OCI-LY7 (cell line): Measurements from ENCODE around the gene LRP1B. TPM values are rescaled to one million over a fixed set of nuclear protein-coding genes. Genes with fewer than 3 reads are reported as not detected.

Experiments
- BruUV-seq: library from RNA; stranded (reverse); fragments of 400-500 nt; replicated peaks from 2 replicates; lab custom pipeline; 2021; lab: Mats Ljungman, UMichigan
- CTCF ChIA-PET: fragments of 300-600 bp; sonication (Branson Sonifier 250); formaldehyde crosslinking; loops from one replicate; lab custom pipeline; 2022; ENCODE audit warnings: antibody characterized with exemption; ENCODE audit not compliant: unreplicated experiment; lab: Charles Lee
- POLR2A ChIA-PET: fragments of 300-600 bp; sonication (Branson Sonifier 250); formaldehyde crosslinking; loops from one replicate; lab custom pipeline; 2022; ENCODE audit warnings: antibody characterized with exemption; lab: Charles Lee
- DNase-seq: peaks from one replicate; pipeline ENCODE4 v3.0.0-alpha.2; 2015; ENCODE audit warnings: low spot score
- H2AFZ ChIP-seq: fragments of 200-600 bp; sonication (generic), shearing (Covaris generic); 2 replicates; pipeline ENCODE4 v1.6.1; 2014; ENCODE audit warnings: mild to moderate bottlenecking, antibody characterized with exemption, low read length, moderate library complexity
- H3K27ac ChIP-seq: fragments of 200-600 bp; sonication (generic); 2 replicates; pipeline ENCODE4 v1.5.1; 2014; ENCODE audit warnings: mixed run types, low read depth, mild to moderate bottlenecking, moderate library complexity, low read length, inconsistent platforms; ENCODE audit not compliant: poor library complexity, severe bottlenecking
- H3K36me3 ChIP-seq: fragments of 200-600 bp; sonication (generic); 2 replicates; pipeline ENCODE4 v1.6.1; 2014; ENCODE audit warnings: mild to moderate bottlenecking, antibody characterized with exemption, low read length, moderate library complexity, mixed read lengths; ENCODE audit not compliant: insufficient read depth
- H3K4me1 ChIP-seq: fragments of 200-600 bp; sonication (generic); 2 replicates; pipeline ENCODE4 v1.5.1; 2014; ENCODE audit warnings: mild to moderate bottlenecking, low read length; ENCODE audit not compliant: insufficient read depth, poor library complexity, severe bottlenecking
- H3K4me2 ChIP-seq: fragments of 200-600 bp; sonication (generic); 2 replicates; pipeline ENCODE4 v1.6.1; 2014; ENCODE audit warnings: mild to moderate bottlenecking, low read length
- H3K4me3 ChIP-seq: fragments of 200-600 bp; sonication (generic); 2 replicates; pipeline ENCODE4 v1.5.1; 2014; ENCODE audit warnings: mild to moderate bottlenecking, low read depth, low read length; ENCODE audit not compliant: poor library complexity, severe bottlenecking
- H3K79me2 ChIP-seq: fragments of 200-600 bp; sonication (generic); 2 replicates; pipeline ENCODE4 v1.6.1; 2016; ENCODE audit warnings: low read depth, mild to moderate bottlenecking, low read length, moderate library complexity, mixed read lengths; ENCODE audit not compliant: insufficient read depth
- H3K9me2 ChIP-seq: fragments of 200-600 bp; sonication (generic); 2 replicates; pipeline ENCODE4 v1.6.1; 2016; ENCODE audit warnings: mild to moderate bottlenecking, low read length, mixed read lengths; ENCODE audit not compliant: insufficient read depth
- H3K9me3 ChIP-seq: fragments of 200-600 bp; sonication (generic); 2 replicates; pipeline ENCODE4 v1.6.1; 2014; ENCODE audit warnings: mild to moderate bottlenecking, mixed run types, low read length, mixed read lengths
- H4K20me1 ChIP-seq: fragments of 200-600 bp; sonication (generic); 2 replicates; pipeline ENCODE4 v1.6.1; 2014; ENCODE audit warnings: mild to moderate bottlenecking, antibody characterized with exemption, low read length, moderate library complexity, mixed read lengths; ENCODE audit not compliant: insufficient read depth
- CTCF ChIP-seq: fragments of 200-600 bp; sonication (generic); conservative IDR thresholded peaks from 2 replicates; pipeline ENCODE4 v1.5.1; 2014; ENCODE audit warnings: mild to moderate bottlenecking, antibody characterized with exemption, low read length, moderate library complexity, mixed read lengths
- EZH2phosphoT487 ChIP-seq: fragments of 200-600 bp; sonication (generic); IDR thresholded peaks from 2 replicates; pipeline ENCODE4 v1.6.1; 2018; ENCODE audit warnings: low read depth, borderline replicate concordance, mild to moderate bottlenecking, mixed run types, antibody characterized with exemption, low read length, moderate library complexity, mixed read lengths
- intact Hi-C: fragments of 100-400 bp; cut with micrococcal nuclease; formaldehyde crosslinking; loops from one replicate; pipeline ENCODE4 v1.10.0; 2022; ENCODE audit not compliant: unreplicated experiment
- total RNA-seq, 2 experiments: library from RNA; depleted of rRNA in 1 of 2; stranded (reverse); fragments of >200 nt in 1 of 2; shearing (Covaris generic) in 1 of 2; gene quantifications; 2 replicates each; pipeline ENCODE4 v1.2.3, GENCODE V29; 2014 to 2022

The LRP1B gene
- total RNA-seq, 2 experiments from 2014 or later, result not detected

- Histone ChIP-seq H3K79me2 (no peaks in the 10 kb centered on the region), H3K4me2 (no peak overlapping the region), H2AFZ (no peak overlapping the region), H3K9me3 (no peaks in the 10 kb centered on the region), H3K36me3 (no peaks in the 10 kb centered on the region), H4K20me1 (no peaks in the 10 kb centered on the region), H3K4me3 (no peak overlapping the region), H3K4me1 (no peaks in the 10 kb centered on the region), H3K27ac (no peak overlapping the region), H3K9me2 (no peaks in the 10 kb centered on the region)
- CTCF ChIA-PET, result no interaction called here
- no peak for DNase-seq
- TF ChIP-seq CTCF (no peak), EZH2phosphoT487 (no peak)
- POLR2A ChIA-PET, result no interaction called here
- intact Hi-C loops, result no loop called here
- BruUV-seq, result no TSS peak
Observed at GRCh38 chr2:141137122-141137693, 993.6 kb downstream of the LRP1B start.

- Histone ChIP-seq H4K20me1 (no peaks in the 10 kb centered on the region), H3K4me1 (no peaks in the 10 kb centered on the region), H3K9me3 (no peaks in the 10 kb centered on the region), H3K4me2 (no peak overlapping the region), H3K9me2 (no peaks in the 10 kb centered on the region), H3K79me2 (no peaks in the 10 kb centered on the region), H3K36me3 (no peaks in the 10 kb centered on the region), H3K27ac (no peak overlapping the region), H3K4me3 (no peak overlapping the region), H2AFZ (no peak overlapping the region)
- no TSS peak for BruUV-seq
- DNase-seq, result no peak
- CTCF ChIA-PET, result no interaction called here
- TF ChIP-seq CTCF, result no peak
- intact Hi-C loops, result no loop called here
- POLR2A ChIA-PET, result interaction anchor here (0.6 kb wide), 1 partner anchor 1207 kb away, joined by 4 read pairs; no protein-coding TSS in a partner anchor
Observed at GRCh38 chr2:141133883-141134282, 996.9 kb downstream of the LRP1B start.

GRCh38 chr2:141125432-141125831, 1005.4 kb downstream of the LRP1B start:
- CTCF ChIA-PET, result interaction anchor here (0.6 kb wide), 1 partner anchor 981 kb away, joined by 7 read pairs; no protein-coding TSS in a partner anchor
- no TSS peak for BruUV-seq
- H3K27ac ChIP-seq, result no peak overlapping the region
- no peak for DNase-seq
- H3K9me2 ChIP-seq, result no peaks in the 10 kb centered on the region
- no peak for TF ChIP-seq EZH2phosphoT487
- TF ChIP-seq CTCF, result no peak
- intact Hi-C loops, result no loop called here
- H3K79me2 ChIP-seq, result no peaks in the 10 kb centered on the region
- H3K36me3 ChIP-seq, result no peaks in the 10 kb centered on the region
- no peaks in the 10 kb centered on the region for H4K20me1 ChIP-seq
- H3K4me1 ChIP-seq, result no peaks in the 10 kb centered on the region
- H2AFZ ChIP-seq, result no peak overlapping the region
- no peak overlapping the region for H3K4me2 ChIP-seq
- no peaks in the 10 kb centered on the region for H3K9me3 ChIP-seq
- POLR2A ChIA-PET, result interaction anchor here (0.6 to 0.7 kb wide), 2 partner anchors 430 to 1062 kb away, joined by 4 to 5 read pairs; no protein-coding TSS in a partner anchor
- H3K4me3 ChIP-seq, result no peak overlapping the region
